B cell (primary cell): ENCODE results near the gene NUSAP1.

Source experiments
- EZH2 ChIP-seq: IDR thresholded peaks from 2 replicates; pipeline ENCODE4 v1.6.1; 2012; ENCODE audit warnings: borderline replicate concordance, low read depth, mild to moderate bottlenecking, moderate library complexity, low read length; ENCODE audit not compliant: insufficient read depth, poor library complexity, severe bottlenecking
- TF ChIP-seq, protein P1 (sequence below): fragments of 200-600 bp; IDR thresholded peaks from one replicate; pipeline ENCODE4 v1.8.0; 2022; ENCODE audit warnings: antibody characterized with exemption, mild to moderate bottlenecking

DNA sequence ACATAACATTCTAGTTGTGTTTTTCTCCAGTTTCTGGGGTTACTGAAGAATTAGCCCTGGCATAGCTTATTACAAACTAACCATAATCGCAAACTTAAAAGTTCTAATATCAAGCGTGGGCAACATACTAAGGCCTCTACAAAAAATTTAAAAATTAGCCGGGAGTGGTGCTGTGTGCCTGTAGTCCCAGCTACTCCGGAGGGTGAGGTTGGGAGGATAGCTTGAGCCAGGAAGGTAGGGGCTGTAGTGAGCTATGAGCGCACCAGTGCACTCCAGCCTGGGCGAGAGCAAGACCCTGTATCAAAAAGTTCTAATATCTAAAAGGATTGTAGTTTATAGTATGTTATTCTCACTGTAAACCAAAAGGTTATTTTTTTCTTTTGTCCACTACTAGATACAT, 1.4 kb upstream of the NUSAP1 start:
- TF ChIP-seq, protein P1, sequence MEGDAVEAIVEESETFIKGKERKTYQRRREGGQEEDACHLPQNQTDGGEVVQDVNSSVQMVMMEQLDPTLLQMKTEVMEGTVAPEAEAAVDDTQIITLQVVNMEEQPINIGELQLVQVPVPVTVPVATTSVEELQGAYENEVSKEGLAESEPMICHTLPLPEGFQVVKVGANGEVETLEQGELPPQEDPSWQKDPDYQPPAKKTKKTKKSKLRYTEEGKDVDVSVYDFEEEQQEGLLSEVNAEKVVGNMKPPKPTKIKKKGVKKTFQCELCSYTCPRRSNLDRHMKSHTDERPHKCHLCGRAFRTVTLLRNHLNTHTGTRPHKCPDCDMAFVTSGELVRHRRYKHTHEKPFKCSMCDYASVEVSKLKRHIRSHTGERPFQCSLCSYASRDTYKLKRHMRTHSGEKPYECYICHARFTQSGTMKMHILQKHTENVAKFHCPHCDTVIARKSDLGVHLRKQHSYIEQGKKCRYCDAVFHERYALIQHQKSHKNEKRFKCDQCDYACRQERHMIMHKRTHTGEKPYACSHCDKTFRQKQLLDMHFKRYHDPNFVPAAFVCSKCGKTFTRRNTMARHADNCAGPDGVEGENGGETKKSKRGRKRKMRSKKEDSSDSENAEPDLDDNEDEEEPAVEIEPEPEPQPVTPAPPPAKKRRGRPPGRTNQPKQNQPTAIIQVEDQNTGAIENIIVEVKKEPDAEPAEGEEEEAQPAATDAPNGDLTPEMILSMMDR: no peak
- TF ChIP-seq EZH2: no peak
